ENCODE measurements around the gene CENPX.

DNA sequence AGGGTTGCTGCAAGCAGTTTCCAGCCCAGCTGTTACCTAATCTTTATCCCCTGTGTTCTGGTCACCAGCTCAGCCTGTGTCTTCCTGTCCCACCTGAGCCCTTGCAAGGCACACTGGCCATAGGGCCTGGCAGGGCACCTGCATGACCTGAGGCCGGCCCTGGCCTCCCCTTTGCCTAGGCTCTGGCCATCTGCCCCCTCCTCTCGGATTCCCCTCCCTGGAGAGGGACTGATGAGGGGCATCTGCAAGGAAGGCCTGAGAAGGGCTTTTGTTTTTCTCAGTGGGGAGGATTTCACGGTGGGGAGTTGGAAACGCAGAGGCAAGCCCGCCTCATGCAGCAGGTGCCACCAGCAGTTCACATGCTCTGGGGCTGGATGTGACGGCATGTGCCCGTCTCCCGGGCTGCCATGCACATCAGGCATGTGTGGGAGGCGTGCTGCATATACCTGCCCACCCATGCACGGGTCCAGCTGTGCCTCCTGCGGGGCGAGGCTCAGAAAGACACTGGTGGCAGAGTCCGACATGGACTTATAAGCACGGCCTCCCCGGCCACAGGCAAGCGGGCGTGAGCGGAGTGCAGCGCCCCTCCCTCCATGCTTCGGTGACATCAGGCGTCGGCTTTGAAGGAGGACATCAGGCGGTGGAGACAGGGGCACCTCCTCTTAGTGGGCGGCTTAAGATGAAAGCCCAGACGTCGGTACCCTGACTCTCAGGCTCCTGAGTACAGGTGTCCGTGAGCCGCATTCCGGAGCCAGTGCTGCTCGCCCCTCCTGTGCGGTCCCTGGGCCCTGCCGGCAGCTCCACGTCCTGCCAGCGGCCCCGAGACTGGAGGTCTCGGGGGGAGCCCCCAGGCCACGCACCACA, 28.7 kb downstream of the CENPX start:
- TF ChIP-seq POLR2AphosphoS5 (IDR thresholded peaks at IDR 0.05) (no peak), POLR2A (IDR thresholded peaks at IDR 0.05) (no peak)
- TF ChIP-seq, protein P1, sequence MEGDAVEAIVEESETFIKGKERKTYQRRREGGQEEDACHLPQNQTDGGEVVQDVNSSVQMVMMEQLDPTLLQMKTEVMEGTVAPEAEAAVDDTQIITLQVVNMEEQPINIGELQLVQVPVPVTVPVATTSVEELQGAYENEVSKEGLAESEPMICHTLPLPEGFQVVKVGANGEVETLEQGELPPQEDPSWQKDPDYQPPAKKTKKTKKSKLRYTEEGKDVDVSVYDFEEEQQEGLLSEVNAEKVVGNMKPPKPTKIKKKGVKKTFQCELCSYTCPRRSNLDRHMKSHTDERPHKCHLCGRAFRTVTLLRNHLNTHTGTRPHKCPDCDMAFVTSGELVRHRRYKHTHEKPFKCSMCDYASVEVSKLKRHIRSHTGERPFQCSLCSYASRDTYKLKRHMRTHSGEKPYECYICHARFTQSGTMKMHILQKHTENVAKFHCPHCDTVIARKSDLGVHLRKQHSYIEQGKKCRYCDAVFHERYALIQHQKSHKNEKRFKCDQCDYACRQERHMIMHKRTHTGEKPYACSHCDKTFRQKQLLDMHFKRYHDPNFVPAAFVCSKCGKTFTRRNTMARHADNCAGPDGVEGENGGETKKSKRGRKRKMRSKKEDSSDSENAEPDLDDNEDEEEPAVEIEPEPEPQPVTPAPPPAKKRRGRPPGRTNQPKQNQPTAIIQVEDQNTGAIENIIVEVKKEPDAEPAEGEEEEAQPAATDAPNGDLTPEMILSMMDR (IDR thresholded peaks at IDR 0.05) = no peak
